GM12864 (cell line): ENCODE data around the gene AEBP2.

Experiments used
- DNase-seq: peaks from one replicate; pipeline ENCODE4 v3.0.0-alpha.2; 2011; ENCODE audit warnings: low read depth
- H3K4me3 ChIP-seq: 2 replicates; pipeline ENCODE4 v1.5.1; 2011; ENCODE audit warnings: mild to moderate bottlenecking, low read depth, low read length, control low read depth
- TF ChIP-seq, protein P1 (sequence below): IDR thresholded peaks from 2 replicates; pipeline ENCODE4 v1.5.1; 2011; ENCODE audit warnings: low read depth, mild to moderate bottlenecking, moderate library complexity, low read length, control low read depth, inconsistent platforms; ENCODE audit errors: missing control alignments

Gene AEBP2

DNA sequence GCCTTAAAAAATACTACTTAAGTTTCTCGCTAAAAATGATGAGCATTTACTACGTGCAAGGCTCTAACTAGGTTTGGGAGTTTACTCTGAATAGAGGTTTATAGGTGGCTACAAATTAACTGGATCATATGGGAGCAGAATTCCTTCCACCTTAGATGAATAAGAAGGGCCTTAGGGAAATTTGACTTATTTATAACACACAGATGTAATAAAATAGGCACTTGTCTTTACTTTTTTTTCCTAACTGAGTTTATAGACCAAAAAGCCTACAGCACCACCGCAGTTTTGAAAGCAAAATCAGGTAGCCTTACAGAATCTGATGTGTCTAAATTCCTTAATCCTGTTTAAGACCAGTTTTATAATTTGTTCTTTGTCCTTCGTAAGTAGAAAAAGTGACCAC lies 10.5 kb downstream of the AEBP2 start:
- TF ChIP-seq, protein P1, sequence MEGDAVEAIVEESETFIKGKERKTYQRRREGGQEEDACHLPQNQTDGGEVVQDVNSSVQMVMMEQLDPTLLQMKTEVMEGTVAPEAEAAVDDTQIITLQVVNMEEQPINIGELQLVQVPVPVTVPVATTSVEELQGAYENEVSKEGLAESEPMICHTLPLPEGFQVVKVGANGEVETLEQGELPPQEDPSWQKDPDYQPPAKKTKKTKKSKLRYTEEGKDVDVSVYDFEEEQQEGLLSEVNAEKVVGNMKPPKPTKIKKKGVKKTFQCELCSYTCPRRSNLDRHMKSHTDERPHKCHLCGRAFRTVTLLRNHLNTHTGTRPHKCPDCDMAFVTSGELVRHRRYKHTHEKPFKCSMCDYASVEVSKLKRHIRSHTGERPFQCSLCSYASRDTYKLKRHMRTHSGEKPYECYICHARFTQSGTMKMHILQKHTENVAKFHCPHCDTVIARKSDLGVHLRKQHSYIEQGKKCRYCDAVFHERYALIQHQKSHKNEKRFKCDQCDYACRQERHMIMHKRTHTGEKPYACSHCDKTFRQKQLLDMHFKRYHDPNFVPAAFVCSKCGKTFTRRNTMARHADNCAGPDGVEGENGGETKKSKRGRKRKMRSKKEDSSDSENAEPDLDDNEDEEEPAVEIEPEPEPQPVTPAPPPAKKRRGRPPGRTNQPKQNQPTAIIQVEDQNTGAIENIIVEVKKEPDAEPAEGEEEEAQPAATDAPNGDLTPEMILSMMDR: no peak
- H3K4me3 ChIP-seq: no peak overlapping the region
- DNase-seq: no peak

DNA sequence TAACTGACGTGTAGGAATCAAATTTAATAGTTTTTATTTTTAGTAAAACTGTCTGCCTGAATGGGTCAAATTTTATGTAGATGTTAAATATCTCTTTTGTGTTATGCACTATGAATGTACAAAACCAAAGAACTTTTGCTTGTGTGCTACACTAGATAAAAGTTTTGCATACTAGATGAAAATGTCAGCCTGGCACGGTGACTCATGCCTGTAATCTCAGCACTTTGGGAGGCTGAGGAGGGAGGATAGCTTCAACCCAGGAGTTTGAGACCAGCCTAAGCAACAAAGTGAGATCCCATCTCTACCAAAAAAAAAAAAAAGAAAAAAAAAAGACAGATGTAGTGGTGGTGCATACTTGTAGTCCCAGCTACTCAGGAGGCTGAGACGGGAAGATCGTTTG lies 11.1 kb downstream of the AEBP2 start:
- TF ChIP-seq, protein P1: no peak
- no peak for DNase-seq
- H3K4me3 ChIP-seq: no peak overlapping the region

DNA sequence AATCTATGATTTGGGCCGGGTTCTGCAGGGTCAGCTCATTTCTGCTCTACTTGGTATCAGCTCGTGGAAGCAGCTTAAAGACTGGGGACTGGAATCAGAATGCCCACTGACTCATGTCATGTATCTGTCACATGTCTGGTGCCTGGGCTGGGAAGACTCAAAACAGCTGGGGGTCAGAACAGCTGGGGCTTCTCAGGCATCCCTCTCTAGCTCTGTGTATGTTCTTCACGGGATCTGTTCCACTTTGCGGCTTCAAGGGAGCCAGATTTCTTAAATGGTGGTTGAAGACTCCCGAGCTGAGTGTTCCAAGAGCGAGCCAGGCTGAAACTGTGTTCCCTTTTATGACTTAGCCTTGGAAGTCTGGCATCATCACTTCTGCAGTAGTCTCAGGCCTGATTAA lies 11.9 kb downstream of the AEBP2 start:
- H3K4me3 ChIP-seq: no peak overlapping the region
- TF ChIP-seq, protein P1: no peak
- DNase-seq: no peak

DNA sequence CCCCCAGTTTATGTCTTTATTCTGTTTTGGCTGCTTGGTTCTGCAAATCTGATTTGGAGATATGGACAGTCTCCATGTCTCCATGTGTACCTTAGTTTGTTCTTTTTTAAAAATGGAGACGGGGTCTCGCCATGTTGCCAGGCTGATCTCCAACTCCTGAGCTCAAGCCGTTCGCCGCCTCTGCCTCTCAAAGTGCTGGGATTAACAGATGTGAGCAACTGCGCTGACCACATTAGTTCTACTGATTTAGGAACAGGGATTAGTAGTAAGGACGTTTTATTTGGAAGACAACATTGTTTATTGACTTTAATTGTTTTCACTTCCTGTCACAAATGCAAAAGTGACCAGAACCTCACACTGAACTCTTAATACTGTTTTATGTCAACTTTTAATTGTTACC lies 14.7 kb downstream of the AEBP2 start:
- no peak for DNase-seq
- H3K4me3 ChIP-seq: no peak overlapping the region
- TF ChIP-seq, protein P1: no peak

DNA sequence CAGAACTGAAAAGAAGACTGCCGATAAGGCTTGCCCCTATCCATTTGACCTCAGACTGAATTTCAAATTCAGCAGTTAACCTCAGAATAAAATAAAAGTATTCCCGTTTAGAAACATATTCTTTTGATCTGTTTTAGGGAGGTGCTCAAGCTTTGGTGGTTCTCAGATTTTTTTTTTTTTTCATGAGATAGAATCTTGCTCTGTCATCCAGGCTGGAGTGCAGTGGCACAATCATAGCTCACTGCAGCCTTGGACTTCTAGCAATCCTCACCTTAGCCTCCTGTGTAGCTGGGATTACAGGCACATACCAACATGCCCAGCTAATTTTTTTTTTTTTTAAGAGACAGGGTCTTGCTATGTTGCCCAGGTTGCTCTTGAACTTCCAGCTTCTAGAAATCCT lies 15.5 kb downstream of the AEBP2 start:
- no peak for DNase-seq
- no peak overlapping the region for H3K4me3 ChIP-seq
- TF ChIP-seq, protein P1: no peak

DNA sequence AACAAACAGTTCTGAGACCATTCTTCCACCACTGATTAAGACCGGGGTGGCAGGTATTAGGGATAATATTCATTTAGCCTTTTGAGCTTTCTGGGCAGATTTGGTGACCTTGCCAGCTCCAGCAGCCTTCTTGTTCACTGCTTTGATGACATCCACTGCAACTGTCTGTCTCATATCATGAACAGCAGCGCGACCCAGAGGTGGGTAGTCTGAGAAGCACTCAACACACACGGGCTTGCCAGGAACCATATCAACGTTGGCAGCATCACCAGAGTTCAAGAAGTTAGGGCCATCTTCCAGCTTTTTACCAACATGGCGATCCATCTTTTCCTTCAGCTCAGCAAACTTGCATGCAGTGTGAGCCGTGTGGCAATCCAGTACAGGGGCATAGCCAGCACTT lies 16.9 kb downstream of the AEBP2 start:
- TF ChIP-seq, protein P1: no peak

DNA sequence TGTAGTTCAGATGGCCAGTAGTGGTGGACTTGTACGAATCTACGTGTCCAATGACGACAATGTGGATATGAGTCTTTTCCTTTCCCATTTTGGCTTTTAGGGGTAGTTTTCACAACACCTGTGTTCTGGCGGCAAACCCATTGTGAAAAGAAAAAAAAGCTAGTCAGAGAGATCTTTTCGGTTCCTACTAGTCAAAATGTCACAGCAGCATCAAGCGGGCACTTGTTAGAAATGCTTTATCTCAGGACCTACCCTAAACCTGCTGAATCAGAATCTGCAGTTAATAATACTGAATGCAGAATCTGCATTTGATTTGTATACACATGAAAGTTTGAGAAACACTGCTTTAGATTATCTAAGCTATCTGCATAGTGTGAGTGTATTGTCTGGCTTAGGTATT lies 18.3 kb downstream of the AEBP2 start:
- TF ChIP-seq, protein P1: no peak
- H3K4me3 ChIP-seq: no peak overlapping the region
- DNase-seq: no peak

More for the DNA sequence above, 16.9 kb downstream of the AEBP2 start:
- no peak for DNase-seq
- H3K4me3 ChIP-seq: no peak overlapping the region
